ENCODE results near the gene EYS.

The EYS gene

GRCh38 chr6:64128301-64129024 is 1578.6 kb downstream of the EYS start:
- H3K4me3 ChIP-seq (ENCODE audit: low read depth, low read length), result no peak overlapping the region
- TF ChIP-seq, protein P1, sequence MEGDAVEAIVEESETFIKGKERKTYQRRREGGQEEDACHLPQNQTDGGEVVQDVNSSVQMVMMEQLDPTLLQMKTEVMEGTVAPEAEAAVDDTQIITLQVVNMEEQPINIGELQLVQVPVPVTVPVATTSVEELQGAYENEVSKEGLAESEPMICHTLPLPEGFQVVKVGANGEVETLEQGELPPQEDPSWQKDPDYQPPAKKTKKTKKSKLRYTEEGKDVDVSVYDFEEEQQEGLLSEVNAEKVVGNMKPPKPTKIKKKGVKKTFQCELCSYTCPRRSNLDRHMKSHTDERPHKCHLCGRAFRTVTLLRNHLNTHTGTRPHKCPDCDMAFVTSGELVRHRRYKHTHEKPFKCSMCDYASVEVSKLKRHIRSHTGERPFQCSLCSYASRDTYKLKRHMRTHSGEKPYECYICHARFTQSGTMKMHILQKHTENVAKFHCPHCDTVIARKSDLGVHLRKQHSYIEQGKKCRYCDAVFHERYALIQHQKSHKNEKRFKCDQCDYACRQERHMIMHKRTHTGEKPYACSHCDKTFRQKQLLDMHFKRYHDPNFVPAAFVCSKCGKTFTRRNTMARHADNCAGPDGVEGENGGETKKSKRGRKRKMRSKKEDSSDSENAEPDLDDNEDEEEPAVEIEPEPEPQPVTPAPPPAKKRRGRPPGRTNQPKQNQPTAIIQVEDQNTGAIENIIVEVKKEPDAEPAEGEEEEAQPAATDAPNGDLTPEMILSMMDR (IDR thresholded peaks at IDR 0.05; ENCODE audit: low read depth, low read length), result no peak

DNA sequence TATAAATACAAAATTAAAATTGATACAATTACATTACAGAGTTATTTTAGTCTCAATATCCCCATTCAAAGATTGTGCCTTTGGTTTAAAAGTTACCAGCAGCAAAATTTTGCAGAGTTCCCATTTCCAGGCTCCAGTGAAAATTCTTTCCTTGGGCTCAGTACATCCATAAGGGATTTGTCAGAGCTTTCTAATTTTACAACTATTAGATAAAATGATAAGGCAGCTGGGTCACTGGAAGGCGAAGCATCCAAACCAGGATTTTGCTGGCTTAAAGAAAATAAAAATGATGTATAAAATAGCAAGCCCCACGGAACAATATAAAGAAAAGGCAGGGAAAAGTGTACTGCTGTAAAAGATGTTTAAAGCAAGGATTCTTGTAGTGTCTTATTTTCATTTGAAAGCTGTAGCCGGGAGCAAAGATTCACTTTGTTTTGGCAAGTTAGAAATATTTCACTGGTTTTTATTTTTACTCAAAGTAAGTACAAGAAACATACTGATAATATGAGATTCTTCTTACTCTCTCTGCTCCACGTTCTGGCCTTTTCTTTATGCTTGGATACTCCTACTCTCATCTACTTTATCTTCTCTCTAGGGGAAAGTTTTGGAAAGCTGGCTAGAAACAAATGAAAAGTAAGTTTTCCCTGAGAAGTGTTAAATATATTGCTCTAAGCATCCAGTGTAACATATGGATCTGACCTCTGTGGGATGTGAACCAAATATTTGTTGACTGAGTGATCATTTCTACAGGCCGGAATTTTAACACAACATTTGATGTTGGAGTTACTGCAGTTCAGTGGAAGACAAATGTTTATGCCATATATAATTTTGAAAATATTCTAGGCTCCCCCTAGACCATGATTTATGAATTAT is 1583.0 kb downstream of the EYS start:
- TF ChIP-seq, protein P1 (IDR thresholded peaks at IDR 0.05; ENCODE audit: low read depth, low read length), result no peak
- no peak overlapping the region for H3K4me3 ChIP-seq (ENCODE audit: low read depth, low read length)

GRCh38 chr6:64122712-64123375 is 1584.2 kb downstream of the EYS start:
- no peak overlapping the region for H3K4me3 ChIP-seq (ENCODE audit: low read depth, low read length)
- TF ChIP-seq, protein P1 (IDR thresholded peaks at IDR 0.05; ENCODE audit: low read depth, low read length), result no peak

DNA sequence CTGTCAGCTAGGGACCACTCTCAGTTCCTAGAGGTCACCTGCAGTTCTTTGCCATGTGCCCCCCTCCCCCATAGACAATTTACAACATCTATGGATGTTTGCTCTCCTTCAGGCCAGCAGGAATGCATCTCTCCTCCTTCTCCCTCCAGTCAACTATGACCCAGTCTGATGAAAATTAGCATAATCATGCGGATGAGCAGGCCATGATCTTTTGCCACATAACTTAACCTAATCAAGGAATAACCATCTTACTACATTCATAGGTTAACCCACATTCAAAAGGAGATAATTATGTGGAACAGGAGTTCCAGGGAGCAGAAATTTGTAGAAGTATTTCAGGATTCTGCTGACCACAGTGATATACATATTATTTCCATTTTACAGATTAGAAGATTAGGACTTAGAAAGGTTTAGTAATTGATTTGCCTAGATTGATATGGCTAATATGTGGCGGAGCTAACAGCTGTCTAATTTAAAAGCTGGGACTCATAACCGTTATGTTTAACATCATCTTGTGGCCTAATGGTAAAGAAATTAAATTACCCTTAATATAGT is 1585.9 kb downstream of the EYS start:
- TF ChIP-seq, protein P1 (IDR thresholded peaks at IDR 0.05; ENCODE audit: low read depth, low read length), result no peak
- H3K4me3 ChIP-seq (ENCODE audit: low read depth, low read length), result no peak overlapping the region

DNA sequence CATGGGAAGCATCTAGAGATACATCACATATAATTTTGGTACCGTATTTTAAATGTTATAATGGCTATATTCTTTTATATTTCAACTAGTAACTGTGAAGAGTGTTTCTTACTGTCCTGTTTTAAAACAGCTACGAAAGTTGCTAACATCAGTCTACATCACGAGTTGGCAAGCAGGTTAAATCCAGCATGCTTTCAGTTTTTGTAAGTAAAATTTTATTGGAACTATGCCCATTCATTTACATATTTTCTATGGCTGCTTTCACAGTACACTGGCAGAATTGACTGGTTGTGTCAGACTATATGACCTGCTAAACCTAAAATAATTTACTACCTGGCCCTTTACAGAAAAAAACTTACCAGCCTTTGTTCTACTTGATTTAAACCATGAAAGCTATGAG is 1593.3 kb downstream of the EYS start:
- TF ChIP-seq, protein P1 (IDR thresholded peaks at IDR 0.05; ENCODE audit: low read depth, low read length), result no peak
- H3K4me3 ChIP-seq (ENCODE audit: low read depth, low read length), result no peak overlapping the region

DNA sequence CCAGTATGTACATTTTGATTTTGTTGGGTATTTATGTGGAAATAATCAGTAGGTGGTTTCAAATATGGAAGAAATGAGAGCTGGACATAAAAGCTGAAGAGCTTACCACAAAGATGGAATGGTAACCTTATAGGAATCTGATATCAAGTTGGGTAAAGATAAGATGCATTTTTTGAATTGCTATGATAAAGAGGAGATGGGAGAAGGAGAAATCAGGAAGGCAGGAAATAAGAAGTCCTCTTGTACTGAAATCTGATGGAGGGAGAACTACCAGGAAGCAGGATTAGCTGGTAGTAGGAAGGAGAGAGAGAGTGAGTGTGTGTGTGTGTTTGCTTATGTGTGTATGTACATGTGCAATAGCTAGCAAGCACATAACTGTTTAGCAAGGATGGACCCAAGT is 1603.0 kb downstream of the EYS start:
- TF ChIP-seq, protein P1 (IDR thresholded peaks at IDR 0.05; ENCODE audit: low read depth, low read length), result no peak
- H3K4me3 ChIP-seq (ENCODE audit: low read depth, low read length), result no peak overlapping the region
